GM21717 (cell line): ENCODE data around the gene TUBGCP5.
"Not testable (repeated sequence)": the region's sequence is repeated elsewhere in the genome, so short reads cannot be mapped to it uniquely, and the experiment has no call there.

ENCODE experiments used
- ATAC-seq: cut with Tn5 transposase; IDR thresholded peaks from one replicate; pipeline ENCODE4 v1.9.1; 2021; ENCODE audit warnings: mild to moderate bottlenecking, moderate library complexity; ENCODE audit not compliant: unreplicated experiment

TUBGCP5 gene

DNA sequence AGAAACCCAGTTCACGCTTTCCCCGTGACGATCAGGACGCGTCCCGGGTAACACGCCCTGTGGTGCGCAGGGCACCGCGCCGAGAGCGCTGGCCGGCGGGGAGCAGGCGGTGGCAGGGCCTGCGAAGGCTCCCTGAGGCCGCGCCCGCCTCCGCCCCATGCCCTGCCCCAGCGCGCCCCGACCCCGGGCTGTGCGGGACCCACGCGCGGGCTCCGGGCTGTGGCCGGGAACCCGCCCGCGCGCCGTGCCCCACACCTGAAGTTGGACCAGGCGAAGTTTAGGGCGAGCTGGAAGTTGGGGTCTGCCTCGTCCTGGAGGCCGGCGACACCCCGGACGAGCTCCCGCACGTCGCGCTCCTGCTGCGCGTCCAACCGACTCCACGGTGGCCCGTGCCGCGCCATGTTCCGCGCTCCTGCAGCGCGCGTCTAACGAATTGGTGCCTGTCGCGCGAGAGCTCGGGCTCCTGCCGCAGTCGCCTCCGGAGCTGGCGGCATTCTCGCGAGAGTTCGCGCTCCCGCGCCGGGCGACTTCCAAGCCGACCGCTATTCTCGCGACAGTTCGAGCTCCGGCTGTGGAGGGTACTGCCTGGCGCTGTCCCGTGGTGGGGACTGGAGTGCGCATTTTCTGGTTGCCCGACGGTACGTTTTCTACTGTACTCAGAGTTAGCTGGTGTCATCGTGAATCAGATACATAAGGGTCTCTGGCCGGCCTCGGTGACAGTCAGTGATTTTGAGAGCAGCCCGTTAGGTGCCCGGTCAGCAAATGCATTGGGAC lies at the start of gene TUBGCP5:
TUBGCP5 (minus strand) TSS at position 427 of the 774 bp plus-strand sequence; CDS start at position 401, 26 bp downstream.
- ATAC-seq: peak; percentile 94

DNA sequence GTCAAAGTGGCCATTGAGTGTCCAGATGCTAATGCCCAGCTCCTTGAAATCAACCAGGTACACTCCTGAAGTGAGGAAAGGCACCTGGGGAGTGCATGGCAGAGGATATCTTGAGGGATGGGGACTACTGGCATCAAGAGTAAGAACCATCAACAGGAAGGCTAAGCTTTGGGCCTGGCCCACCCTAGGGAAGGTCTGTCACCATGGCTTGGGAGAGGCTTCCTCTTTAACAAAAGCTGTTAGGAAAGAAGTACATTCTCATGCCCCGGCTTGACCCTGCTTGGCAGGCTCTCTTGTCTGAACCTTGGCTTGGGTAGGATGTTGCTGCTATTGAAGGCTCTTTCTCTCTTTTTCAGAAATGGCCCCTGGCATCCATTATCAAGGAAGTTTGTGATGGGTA lies 43.7 kb upstream of the TUBGCP5 start:
- no peak for ATAC-seq

DNA sequence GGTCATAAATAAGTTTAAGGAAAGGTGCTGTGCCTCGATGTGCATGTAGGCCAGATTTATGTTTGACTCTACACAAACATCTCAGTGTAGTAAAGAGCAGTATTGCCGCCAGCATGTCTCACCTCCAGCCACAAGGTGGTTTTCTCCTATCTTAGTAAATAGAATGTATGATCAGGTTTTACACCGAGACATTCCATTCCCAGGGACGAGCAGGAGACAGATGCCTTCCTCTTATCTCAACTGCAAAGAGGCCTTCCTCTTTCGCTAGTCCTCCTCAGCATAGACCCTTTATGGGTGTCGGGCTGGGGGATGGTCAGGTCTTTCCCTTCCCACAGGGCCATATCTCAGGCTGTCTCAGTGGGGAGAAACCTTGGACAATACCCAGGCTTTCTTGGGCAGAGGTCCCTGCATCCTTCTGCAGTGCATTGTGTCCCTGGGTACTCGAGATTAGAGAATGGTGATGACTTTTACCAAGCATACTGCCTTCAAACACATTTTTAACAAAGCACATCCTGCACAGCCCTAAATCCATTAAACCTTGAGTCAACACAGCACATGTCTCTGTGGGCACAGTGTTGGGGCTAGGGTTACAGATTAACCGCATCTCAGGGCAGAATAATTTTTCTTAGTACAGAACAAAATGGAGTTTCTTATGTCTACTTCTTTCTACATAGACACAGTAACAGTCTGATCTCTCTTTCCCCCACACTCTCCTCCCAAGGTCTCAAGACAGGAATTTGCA lies 42.8 kb upstream of the TUBGCP5 start:
- not testable (repeated sequence) for ATAC-seq

DNA sequence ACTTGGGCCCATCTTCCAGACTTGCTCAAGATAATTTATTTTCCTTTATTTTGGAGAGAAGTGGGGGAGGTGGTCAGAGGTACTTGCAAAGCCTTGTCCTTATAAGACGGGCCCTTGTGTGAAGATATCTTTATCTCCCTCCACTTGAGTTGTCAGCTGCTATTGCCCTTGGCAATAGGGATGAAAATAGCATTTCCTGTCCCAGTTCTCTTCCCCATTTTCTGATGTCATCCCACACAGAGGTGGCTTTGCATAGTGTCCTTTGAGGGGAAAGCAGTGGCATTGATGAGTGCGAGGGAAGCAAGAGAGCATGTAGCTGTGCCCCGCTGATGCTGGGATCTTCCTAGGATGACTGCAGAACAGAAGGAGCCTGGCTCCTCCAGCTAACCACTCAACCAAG lies 41.9 kb upstream of the TUBGCP5 start:
- ATAC-seq: no peak

DNA sequence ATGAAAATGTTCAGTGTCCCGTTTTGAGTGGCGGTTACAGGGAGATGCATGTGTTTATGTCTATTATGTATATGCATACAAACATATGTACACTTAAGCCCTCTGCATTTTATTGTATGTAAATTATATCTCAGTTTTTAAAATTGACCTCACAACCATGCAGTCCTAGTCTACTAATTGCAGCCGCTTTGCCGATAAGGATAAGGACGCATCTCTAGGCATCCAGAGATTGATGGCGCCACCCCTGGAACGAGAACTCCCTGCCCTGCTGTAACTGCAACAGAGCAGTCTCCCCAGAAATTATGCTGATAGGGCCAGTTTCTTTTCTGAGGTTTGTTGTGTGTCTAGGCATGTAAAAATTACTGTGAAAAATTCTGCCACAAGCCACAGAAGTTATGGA lies 40.4 kb upstream of the TUBGCP5 start:
- ATAC-seq: no peak

DNA sequence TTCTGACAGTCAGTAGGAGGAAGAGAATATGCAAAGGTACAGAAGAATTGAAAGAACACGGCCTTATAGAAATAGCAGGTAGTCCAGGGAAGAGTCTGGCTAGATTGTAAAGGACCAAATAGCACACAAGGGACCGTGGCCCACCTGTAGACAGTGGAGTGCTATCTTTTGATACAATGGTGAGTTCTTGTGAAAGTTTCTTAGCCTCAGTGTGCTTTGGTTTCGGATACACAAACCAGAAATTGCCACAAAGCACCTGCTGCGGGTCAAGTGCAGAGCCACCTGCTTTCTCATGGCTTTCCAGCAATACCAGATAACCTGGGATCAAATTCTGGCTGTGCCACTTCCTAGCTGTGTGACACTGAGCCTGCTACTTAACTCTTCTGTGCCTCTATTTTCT lies 36.6 kb upstream of the TUBGCP5 start:
- no peak for ATAC-seq

DNA sequence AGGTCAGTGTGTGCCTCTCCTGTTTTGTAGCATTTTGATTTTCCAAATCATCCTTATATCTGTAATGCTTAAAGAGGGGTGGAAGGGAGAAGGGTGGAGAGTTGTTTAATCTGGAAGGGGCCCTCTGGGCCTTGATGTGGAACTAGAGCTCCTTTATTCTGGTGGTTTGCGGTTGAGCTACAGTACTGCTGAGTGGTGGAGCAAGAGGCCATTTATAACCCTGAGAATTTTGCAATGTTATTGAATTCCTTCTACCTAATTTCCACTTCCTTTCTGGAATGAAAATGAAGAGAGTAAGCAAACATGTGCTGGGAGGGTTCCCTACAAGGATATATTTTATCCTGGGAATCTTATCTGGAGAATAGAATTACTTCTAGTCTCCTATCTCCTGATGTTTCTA lies 35.3 kb upstream of the TUBGCP5 start:
- no peak for ATAC-seq

DNA sequence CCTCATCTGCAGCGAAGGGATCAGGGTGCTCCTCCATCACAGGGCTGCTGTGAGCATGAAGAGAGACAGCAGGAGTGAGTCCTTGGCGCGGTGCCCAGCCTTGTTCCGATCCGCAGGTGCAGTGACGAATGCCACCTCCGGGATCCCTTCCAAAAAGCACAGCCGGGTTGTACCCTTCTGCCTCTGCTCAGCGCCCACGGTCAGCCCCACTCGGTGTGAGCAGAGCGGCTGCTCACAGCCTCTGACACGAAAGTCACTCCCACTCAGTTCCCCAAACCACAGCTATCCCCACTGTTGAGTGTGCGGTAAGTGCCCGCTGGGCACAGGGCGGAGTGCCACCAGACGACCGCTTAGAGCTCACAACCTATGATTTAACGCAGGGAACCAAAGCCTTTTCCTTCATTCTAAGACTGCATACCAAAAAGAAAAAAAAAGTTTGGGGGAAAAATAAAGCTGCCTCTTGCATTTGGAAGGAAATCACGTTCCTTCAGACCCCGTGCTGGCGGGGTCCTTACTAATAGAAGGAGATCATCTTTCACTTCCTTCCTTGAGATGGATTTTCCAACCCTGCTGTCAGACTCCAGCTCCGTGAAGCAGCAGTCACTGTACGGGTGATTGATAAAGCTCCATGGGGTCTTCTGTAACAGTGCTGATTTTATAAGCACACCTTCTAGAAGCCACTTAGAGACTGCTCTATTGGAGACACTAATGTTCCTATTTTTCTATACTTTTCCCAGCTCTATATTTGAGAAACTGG lies 34.7 kb upstream of the TUBGCP5 start:
- no peak for ATAC-seq

DNA sequence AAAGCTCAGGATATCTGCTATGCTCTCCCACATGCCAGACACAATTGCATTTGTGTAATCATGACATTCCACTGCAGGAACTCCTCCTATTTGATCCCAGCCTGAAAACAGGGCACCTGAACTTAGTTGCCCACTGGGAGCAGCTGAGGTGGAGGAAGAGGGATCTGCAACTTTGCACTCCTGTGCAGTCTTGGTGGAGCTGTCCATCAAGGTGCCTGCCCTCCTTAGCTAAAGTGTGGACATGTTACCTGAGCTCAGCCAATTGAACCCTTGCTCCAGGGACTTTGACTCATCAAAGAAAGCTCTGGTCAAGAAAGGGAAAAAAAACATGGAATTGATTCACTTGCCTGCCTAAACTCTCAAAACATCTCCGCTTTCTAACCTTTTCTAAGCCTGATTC lies 33.3 kb upstream of the TUBGCP5 start:
- no peak for ATAC-seq

DNA sequence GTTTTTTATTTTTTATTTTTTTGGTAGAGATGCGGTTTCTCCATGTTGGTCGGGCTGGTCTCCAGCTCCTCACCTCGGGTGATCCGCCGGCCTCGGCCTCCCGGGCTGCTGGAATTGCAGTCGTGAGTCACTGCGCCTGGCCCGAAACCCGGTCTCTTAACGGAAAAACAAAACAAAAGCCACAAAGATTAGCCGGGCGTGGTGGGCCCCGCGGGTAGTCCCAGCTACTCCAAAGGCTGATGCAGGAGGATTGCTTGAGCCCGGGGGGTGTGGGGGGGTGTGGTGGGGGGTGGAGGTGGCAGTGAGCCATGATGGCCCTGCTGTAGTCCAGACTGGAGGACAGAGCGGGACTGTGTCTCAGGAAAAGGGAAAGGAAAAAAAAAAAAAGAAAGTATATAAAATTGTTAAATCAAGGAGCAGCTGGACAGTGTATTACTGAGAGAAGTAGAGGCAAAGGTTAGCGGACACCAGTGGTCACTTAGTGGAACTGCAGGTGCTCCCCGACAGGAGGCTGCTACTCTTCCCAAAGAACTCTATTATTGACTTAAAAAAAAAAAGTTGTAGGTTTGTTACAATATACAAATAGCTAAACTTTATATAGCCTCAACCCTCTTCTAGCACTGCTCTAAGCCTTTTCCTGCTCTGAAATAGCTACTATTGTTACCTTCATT lies 30.3 kb upstream of the TUBGCP5 start:
- no peak for ATAC-seq

DNA sequence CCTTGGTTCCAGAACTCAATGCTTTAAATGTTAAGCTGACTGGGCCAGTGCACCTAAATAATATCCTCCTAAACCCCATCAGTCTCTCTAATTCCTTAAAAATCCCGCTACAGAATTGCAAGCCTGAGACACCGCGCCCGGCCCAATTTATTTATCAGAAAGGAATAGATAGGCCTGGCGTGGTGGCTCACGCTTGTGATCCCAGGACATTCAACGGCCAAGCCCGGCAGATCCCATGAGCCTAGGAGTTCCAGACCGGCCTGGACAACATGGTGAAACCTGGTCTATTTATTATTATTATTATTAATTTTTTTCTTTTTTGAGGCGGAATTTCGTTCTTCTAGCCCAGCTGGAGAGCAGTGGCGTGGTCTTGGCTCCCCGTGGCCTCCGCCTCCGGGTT lies 28.0 kb upstream of the TUBGCP5 start:
- no peak for ATAC-seq

DNA sequence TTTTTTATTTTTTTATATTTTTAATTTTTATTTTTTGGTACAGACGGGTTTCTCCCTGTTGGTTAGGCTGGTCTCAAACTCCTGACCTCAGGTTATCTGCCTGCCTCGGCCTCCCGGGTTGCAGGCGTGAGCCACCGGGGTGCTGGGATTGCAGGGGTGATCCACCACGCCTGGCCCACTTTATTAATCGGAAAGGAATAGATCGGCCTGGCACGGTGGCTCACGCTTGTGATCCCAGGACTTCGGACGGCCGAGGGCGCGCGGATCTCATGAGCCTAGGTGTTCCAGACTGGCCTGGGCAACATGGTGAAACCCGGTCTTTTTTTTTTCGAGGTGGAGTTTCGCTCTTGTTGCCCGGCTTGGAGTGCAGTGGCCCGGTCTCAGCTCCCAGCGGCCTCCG lies 26.5 kb upstream of the TUBGCP5 start:
- no peak for ATAC-seq

DNA sequence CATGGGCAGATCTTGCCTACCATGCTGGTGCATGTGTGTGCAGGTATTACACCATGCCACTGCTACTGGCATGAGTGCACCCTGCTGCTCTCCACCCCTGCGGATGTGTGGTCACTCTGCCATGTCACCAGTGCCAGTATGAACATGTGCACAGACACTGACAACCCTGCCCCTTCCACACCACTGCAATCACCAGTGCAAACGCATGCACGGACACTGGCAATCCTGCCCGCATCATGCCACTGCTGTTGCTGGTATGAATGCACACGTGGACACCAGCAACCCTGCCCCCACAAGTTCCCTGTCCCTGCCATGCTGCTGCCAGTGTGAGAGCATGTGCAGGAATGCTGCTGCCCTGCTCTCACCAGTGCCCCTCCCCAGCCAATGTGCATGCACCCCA lies 24.8 kb upstream of the TUBGCP5 start:
- ATAC-seq: no peak

DNA sequence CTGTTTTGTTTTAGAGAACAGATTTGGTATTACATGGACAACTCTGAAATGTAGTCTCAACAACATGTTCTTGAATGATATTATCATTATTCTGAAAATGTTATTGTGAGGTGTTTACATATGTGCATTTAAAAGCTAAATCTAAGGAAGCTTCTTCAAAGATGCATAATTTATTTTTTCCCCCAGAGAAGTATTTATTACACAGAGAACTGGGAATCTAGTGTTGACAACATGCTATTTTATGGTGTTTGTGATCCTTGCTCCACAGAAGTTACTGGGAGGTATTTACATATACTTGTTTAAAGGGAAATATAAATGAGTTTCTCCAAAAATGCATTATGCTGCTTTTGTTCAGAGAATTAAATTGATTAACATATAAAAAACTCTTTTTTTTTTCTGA lies 18.3 kb upstream of the TUBGCP5 start:
- no peak for ATAC-seq

DNA sequence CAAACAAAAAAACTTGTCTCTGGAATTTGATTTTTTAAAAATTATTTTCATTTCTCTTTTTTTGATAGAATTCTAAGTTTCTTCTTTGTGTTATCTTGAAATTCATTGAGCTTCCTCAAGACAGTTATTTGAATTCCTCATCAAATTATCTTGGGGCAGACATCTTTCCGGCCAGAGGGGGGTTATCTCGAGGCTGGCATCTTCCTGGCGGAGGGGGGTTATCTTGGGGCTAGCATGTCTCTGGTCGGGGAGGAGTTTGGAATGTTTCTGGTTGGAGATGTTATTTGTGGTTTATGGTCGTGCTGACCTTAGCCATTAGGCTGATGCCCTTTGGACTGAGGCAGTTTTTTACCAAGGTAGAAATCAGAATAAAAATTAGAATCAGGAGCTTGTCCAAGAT lies 15.9 kb upstream of the TUBGCP5 start:
- ATAC-seq: no peak

DNA sequence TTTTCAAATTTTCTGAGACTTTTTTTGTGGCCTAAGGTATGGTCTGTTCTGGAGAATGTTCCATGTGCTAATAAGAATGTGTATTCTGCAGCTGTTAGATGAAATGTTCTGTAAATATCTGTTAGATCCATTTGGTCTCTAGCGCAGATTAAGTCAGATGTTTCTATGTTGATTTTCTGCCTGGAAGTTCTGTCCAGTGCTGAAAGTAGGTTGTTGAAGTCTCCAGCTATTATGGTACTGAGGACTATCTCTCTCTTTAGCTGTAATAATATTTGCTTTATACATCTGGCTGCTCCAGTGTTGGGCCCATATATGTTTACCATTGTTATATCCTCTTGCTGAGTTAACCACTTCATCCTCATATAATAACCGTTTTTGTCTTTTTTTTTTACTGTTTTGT lies 13.2 kb upstream of the TUBGCP5 start:
- ATAC-seq: no peak

DNA sequence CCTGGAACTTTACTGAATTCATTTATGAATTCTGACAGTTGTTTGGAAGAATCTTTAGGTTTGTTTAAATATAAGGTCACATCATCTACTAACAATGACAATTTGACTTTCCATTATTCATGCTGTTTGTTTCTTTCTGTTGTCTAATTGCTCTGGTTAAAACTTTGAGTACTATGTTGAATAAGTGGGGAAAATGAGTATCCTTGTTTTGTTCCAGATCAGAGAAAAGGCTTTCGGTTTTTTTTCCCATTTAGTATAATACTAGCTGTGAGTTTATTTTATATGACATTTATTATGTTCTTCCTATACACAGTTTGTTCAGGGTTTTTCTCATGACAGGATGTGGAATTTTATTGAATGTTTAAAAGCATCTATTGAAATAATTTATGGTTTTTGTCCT lies 11.3 kb upstream of the TUBGCP5 start:
- ATAC-seq: no peak

DNA sequence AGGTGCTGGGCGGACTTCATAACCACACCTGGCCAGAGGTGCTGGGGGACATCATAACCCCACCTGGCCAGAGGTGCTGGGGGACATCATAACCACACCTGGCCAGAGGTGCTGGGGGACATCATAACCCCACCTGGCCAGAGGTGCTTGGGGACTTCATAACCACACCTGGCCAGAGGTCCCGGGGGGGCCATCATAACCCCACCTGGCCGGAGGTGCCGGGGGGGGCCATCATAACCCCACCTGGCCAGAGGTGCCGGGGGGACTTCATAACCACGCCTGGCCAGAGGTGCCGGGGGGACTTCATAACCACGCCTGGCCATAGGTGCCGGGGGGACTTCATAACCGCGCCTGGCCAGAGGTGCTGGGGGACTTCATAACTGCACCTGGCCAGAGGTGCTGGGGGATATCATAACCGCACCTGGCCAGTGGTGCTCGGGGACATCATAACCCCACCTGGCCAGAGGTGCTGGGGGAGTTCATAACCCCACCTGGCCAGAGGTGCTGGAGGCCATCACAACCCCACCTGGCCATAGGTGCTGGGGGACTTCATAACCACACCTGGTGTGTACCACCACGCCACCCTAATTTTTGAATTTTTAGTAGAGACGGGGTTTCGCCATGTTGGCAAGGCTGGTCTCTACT lies 10.7 kb upstream of the TUBGCP5 start:
- no peak for ATAC-seq

DNA sequence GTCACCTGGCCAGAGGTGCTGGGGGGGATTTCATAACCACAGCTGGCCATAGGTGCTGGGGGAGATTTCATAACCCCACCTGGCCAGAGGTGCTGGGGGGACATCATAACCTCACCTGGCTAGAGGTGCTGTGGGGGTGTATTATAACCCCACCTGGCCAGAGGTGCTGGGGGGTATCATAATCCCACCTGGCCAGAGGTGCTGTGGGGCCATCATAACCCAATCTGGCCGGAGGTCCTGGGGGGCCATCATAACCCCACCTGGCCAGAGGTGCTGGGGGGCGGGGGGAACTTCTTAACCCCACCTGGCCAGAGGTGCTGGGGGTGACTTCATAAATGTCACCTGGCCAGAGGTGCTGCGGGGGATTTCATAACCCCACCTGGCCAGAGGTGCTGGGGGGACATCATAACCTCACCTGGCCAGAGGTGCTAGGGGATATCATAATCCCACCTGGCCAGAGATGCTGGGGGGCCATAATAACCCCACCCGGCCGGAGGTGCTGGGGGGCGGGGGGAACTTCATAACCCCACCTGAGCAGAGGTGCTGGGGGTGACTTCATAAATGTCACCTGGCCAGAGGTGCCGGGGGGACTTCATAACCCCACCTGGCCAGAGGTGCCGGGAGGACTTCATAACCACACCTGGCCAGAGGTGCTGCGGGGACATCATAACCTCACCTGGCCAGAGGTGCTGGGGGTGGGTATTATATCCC lies 9.4 kb upstream of the TUBGCP5 start:
- not testable (repeated sequence) for ATAC-seq

DNA sequence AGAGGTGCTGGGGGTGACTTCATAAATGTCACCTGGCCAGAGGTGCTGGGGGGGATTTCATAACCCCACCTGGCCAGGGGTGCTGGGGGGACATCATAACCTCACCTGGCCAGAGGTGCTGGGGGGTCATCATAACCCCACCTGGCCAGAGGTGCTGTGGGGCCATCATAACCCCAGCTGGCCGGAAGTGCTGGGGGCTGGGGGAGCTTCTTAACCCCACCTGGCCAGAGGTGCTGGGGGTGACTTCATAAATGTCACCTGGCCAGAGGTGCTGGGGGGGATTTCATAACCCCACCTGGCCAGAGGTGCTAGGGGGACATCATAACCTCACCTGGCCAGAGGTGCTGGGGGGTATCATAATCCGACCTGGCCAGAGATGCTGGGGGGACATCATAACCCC lies 4.6 kb upstream of the TUBGCP5 start:
- not testable (repeated sequence) for ATAC-seq
